ENCODE measurements around the gene KIAA0513.
A peak's percentile ranks its signal among the peaks of the same experiment; 100 is the strongest.
"Not testable (repeated sequence)": the region's sequence is repeated elsewhere in the genome, so short reads cannot be mapped to it uniquely, and the experiment has no call there.

KIAA0513 gene

GRCh38 chr16:85093705-85094104, 66.1 kb downstream of the KIAA0513 start:
- no peak for DNase-seq

- no peak for DNase-seq
These were observed 66.7 kb downstream of the KIAA0513 start for GRCh38 chr16:85094176-85094805.

- DNase-seq = no peak
These were observed 67.2 kb downstream of the KIAA0513 start for GRCh38 chr16:85094812-85095211.

GRCh38 chr16:85096921-85097320, 69.3 kb downstream of the KIAA0513 start:
- no peak for DNase-seq

GRCh38 chr16:85098565-85098964, 71.0 kb downstream of the KIAA0513 start:
- DNase-seq = no peak

- DNase-seq = no peak
These were observed 72.7 kb downstream of the KIAA0513 start for GRCh38 chr16:85100265-85100664.

GRCh38 chr16:85101956-85102630, 74.5 kb downstream of the KIAA0513 start:
- DNase-seq = no peak

- DNase-seq = no peak
These were observed 75.8 kb downstream of the KIAA0513 start for GRCh38 chr16:85103114-85104079.

- no peak for DNase-seq
These were observed 76.6 kb downstream of the KIAA0513 start for GRCh38 chr16:85104147-85104546.

GRCh38 chr16:85104821-85105391, 77.3 kb downstream of the KIAA0513 start:
- DNase-seq = no peak

GRCh38 chr16:85105475-85105874, 77.9 kb downstream of the KIAA0513 start:
- DNase-seq = no peak

GRCh38 chr16:85107083-85107482, 79.5 kb downstream of the KIAA0513 start:
- DNase-seq = no peak

- no peak for DNase-seq
These were observed 79.9 kb downstream of the KIAA0513 start for GRCh38 chr16:85107532-85107931.

- DNase-seq = no peak
These were observed 82.5 kb downstream of the KIAA0513 start for GRCh38 chr16:85110105-85110504.

GRCh38 chr16:85111184-85111583, 83.6 kb downstream of the KIAA0513 start:
- no peak for DNase-seq

- no peak for DNase-seq
These were observed 84.8 kb downstream of the KIAA0513 start, which contains the start of gene CIBAR2 for GRCh38 chr16:85112364-85112763. Gene CIBAR2, minus strand, starts transcription at chr16:85112472. Its CDS starts 120 bp downstream, at chr16:85112352.

GRCh38 chr16:85113168-85113733, 85.7 kb downstream of the KIAA0513 start:
- DNase-seq = no peak

GRCh38 chr16:85113913-85114312, 86.3 kb downstream of the KIAA0513 start:
- DNase-seq = no peak

- peak; percentile 34 for DNase-seq
These were observed 87.4 kb downstream of the KIAA0513 start for GRCh38 chr16:85114909-85115567.

GRCh38 chr16:85117418-85117817, 89.8 kb downstream of the KIAA0513 start:
- DNase-seq = no peak

- no peak for DNase-seq
These were observed 92.4 kb downstream of the KIAA0513 start for GRCh38 chr16:85120006-85120340.

GRCh38 chr16:85123441-85123840, 95.8 kb downstream of the KIAA0513 start:
- DNase-seq = not testable (repeated sequence)
